GM23338 (cell line): ENCODE measurements around the gene RHEX. TPM values are rescaled to one million over a fixed set of nuclear protein-coding genes. Genes with fewer than 3 reads are reported as not detected.

Source experiments
- ATAC-seq: fragments of 200-7000 bp; cut with Tn5 transposase; 3 replicates; pipeline ENCODE4 v1.9.1; 2020
- DNase-seq: peaks from one replicate; pipeline ENCODE4 v3.0.0-alpha.2; 2015; ENCODE audit warnings: low spot score
- H2AFZ ChIP-seq: fragments of 200-600 bp; sonication (generic); 2 replicates; pipeline ENCODE4 v1.8.0; 2016; ENCODE audit warnings: antibody characterized with exemption, mild to moderate bottlenecking, moderate library complexity
- H3F3A ChIP-seq: fragments of 200-600 bp; sonication (generic); replicated peaks from 2 replicates; pipeline ENCODE4 v1.8.0; 2017; ENCODE audit warnings: antibody characterized with exemption, mixed run types, low read depth
- H3K27ac ChIP-seq: fragments of 200-600 bp; sonication (generic); 2 replicates; pipeline ENCODE4 v1.6.1; 2016; ENCODE audit warnings: low read depth
- H3K27me3 ChIP-seq: fragments of 200-600 bp; sonication (generic); 2 replicates; pipeline ENCODE4 v1.8.0; 2016; ENCODE audit warnings: mild to moderate bottlenecking, mixed run types, moderate library complexity; ENCODE audit not compliant: insufficient read depth
- H3K36me3 ChIP-seq: fragments of 200-600 bp; sonication (generic); 2 replicates; pipeline ENCODE4 v1.8.0; 2016; ENCODE audit warnings: mild to moderate bottlenecking; ENCODE audit not compliant: insufficient read depth
- H3K4me1 ChIP-seq: fragments of 200-600 bp; sonication (generic); 2 replicates; pipeline ENCODE4 v1.8.0; 2016; ENCODE audit warnings: mild to moderate bottlenecking, moderate library complexity; ENCODE audit not compliant: insufficient read depth
- H3K4me2 ChIP-seq: fragments of 200-600 bp; sonication (generic); 2 replicates; pipeline ENCODE4 v1.7.1; 2017; ENCODE audit warnings: mixed run types
- H3K4me3 ChIP-seq: fragments of 200-600 bp; sonication (generic); 2 replicates; pipeline ENCODE4 v1.6.1; 2016; ENCODE audit warnings: mixed run types
- H3K79me2 ChIP-seq: fragments of 200-600 bp; sonication (generic); replicated peaks from 2 replicates; pipeline ENCODE4 v1.8.0; 2017; ENCODE audit warnings: mild to moderate bottlenecking; ENCODE audit not compliant: insufficient read depth
- H3K9me2 ChIP-seq: fragments of 200-600 bp; sonication (generic); 2 replicates; pipeline ENCODE4 v1.8.0; 2017; ENCODE audit not compliant: insufficient read depth
- H4K20me1 ChIP-seq: fragments of 200-600 bp; sonication (generic); replicated peaks from 2 replicates; pipeline ENCODE4 v1.8.0; 2017; ENCODE audit warnings: mild to moderate bottlenecking; ENCODE audit not compliant: insufficient read depth
- H3K27ac Mint-ChIP-seq: 2 replicates; pipeline ENCODE4 v1.8.0; 2020; ENCODE audit warnings: inconsistent platforms, mild to moderate bottlenecking, moderate library complexity, mixed read lengths
- H3K27me3 Mint-ChIP-seq: 3 replicates; pipeline ENCODE4 v1.8.0; 2022; ENCODE audit warnings: low read depth, mild to moderate bottlenecking, moderate library complexity, mixed read lengths, inconsistent platforms; ENCODE audit not compliant: insufficient read depth, poor library complexity
- H3K36me3 Mint-ChIP-seq: 3 replicates; pipeline ENCODE4 v1.8.0; 2021; ENCODE audit warnings: low read depth, mild to moderate bottlenecking, inconsistent platforms, moderate library complexity, mixed read lengths
- H3K4me1 Mint-ChIP-seq: 3 replicates; pipeline ENCODE4 v1.8.0; 2020; ENCODE audit warnings: mild to moderate bottlenecking, inconsistent platforms, mixed read lengths
- H3K4me3 Mint-ChIP-seq: 3 replicates; pipeline ENCODE4 v1.8.0; 2021; ENCODE audit warnings: moderate library complexity, mild to moderate bottlenecking, inconsistent platforms, mixed read lengths
- H3K9me3 Mint-ChIP-seq: 3 replicates; pipeline ENCODE4 v1.8.0; 2020; ENCODE audit warnings: moderate library complexity, mild to moderate bottlenecking, inconsistent platforms, mixed read lengths
- CREB1 ChIP-seq: fragments of 250-450 bp; sonication (Bioruptor Pico); IDR thresholded peaks from 2 replicates; pipeline ENCODE4 v1.5.0; 2020; ENCODE audit warnings: low read depth, mild to moderate bottlenecking, moderate library complexity
- CTCF ChIP-seq, 2 experiments: fragments of 200-600 bp in 1 of 2; sonication (generic) in 1 of 2; conservative IDR thresholded peaks; 2 replicates each; pipeline versions ENCODE4 v1.5.1 to v1.6.1; 2016 to 2017; ENCODE audit warnings: antibody characterized with exemption in 2 of 2, low read depth in 2 of 2, mild to moderate bottlenecking in 2 of 2, moderate library complexity in 1 of 2
- ETS1 ChIP-seq: IDR thresholded peaks from 2 replicates; pipeline ENCODE4 v1.6.1; 2016; ENCODE audit warnings: antibody characterized with exemption
- EZH2 ChIP-seq: fragments of 200-600 bp; sonication (generic); IDR thresholded peaks from one replicate; pipeline ENCODE4 v1.8.0; 2017; ENCODE audit warnings: antibody characterized with exemption, mild to moderate bottlenecking, low read depth; ENCODE audit not compliant: unreplicated experiment
- EZH2phosphoT487 ChIP-seq: fragments of 200-600 bp; sonication (generic); IDR thresholded peaks from one replicate; pipeline ENCODE4 v1.8.1; 2018; ENCODE audit warnings: antibody characterized with exemption; ENCODE audit not compliant: unreplicated experiment
- JUNB ChIP-seq: IDR thresholded peaks from one replicate; pipeline ENCODE4 v1.6.1; 2016; ENCODE audit warnings: antibody characterized with exemption; ENCODE audit not compliant: unreplicated experiment
- NANOG ChIP-seq: IDR thresholded peaks from 2 replicates; pipeline ENCODE4 v1.6.1; 2016; ENCODE audit warnings: antibody characterized with exemption, borderline replicate concordance
- POLR2AphosphoS5 ChIP-seq: IDR thresholded peaks from 2 replicates; pipeline ENCODE4 v1.6.1; 2016; ENCODE audit warnings: antibody characterized with exemption, low read depth
- REST ChIP-seq: IDR thresholded peaks from one replicate; pipeline ENCODE4 v1.6.1; 2018; ENCODE audit warnings: antibody characterized with exemption; ENCODE audit not compliant: unreplicated experiment
- STAT1 ChIP-seq: IDR thresholded peaks from one replicate; pipeline ENCODE4 v1.6.1; 2016; ENCODE audit warnings: antibody characterized with exemption; ENCODE audit not compliant: unreplicated experiment
- ZNF114 ChIP-seq: fragments of 250-450 bp; sonication (Bioruptor Pico); IDR thresholded peaks from 2 replicates; pipeline ENCODE4 v1.5.0; 2020; ENCODE audit warnings: mild to moderate bottlenecking, moderate library complexity
- ZNF331 ChIP-seq: fragments of 250-450 bp; sonication (Bioruptor Pico); IDR thresholded peaks from 2 replicates; pipeline ENCODE4 v1.5.0; 2020; ENCODE audit warnings: low read depth, mild to moderate bottlenecking, moderate library complexity
- ZNF462 ChIP-seq: fragments of 250-450 bp; sonication (Bioruptor Pico); IDR thresholded peaks from 2 replicates; pipeline ENCODE4 v1.5.0; 2020; ENCODE audit warnings: mild to moderate bottlenecking, moderate library complexity
- polyA plus RNA-seq: library from polyadenylated mRNA; unstranded; fragments of >200 nt; fragmentation: Nextera tagmentation; extraction: Ambion mirVana; gene quantifications from 2 replicates; pipeline ENCODE4 v1.2.1, GENCODE V29; 2016
- total RNA-seq: library from RNA; depleted of rRNA; stranded (reverse); fragments of >200 nt; shearing (Covaris generic); gene quantifications from 2 replicates; pipeline ENCODE4 v1.2.3, GENCODE V29; 2014

Gene RHEX
- total and polyA plus RNA-seq, 2 experiments from 2014 or later = not detected

GRCh38 chr1:206021626-206022365, 31.2 kb upstream of the RHEX start:
- Histone ChIP-seq H3K79me2 (no peaks in the 10 kb centered on the region), H2AFZ (no peak overlapping the region), H3K4me3 (no peak overlapping the region), H4K20me1 (no peaks in the 10 kb centered on the region), H3K4me2 (no peak overlapping the region), H3K27me3 (no peaks in the 10 kb centered on the region), H3K27ac (no peak overlapping the region), H3K9me2 (peaks cover 12% of the 10 kb centered on the region; the same call in 1 of the 2 replicates), H3K36me3 (no peaks in the 10 kb centered on the region), H3F3A (no peaks in the 10 kb centered on the region), H3K4me1 (peaks cover 7% of the 10 kb centered on the region; the same call in 1 of the 2 replicates)
- Mint-ChIP-seq H3K4me3 (no peak overlapping the region), H3K4me1 (peaks cover 3% of the 10 kb centered on the region; the same call in 2 of the 3 replicates), H3K9me3 (0 out of 3 replicates have a peak, but pooled peaks cover 5% of the 10 kb centered on the region), H3K27me3 (peaks cover 5% of the 10 kb centered on the region), H3K27ac (no peak overlapping the region), H3K36me3 (no peaks in the 10 kb centered on the region)
- ATAC-seq (no peak), DNase-seq (no peak)
- no peak for TF ChIP-seq NANOG
- no peak for TF ChIP-seq ZNF462 (CRISPR knock-in tag)
- TF ChIP-seq POLR2AphosphoS5 = no peak
- TF ChIP-seq ZNF331 (CRISPR knock-in tag) = no peak
- no peak for TF ChIP-seq EZH2
- TF ChIP-seq ZNF114 (CRISPR knock-in tag) = no peak
- TF ChIP-seq ETS1 = no peak
- TF ChIP-seq JUNB = no peak
- TF ChIP-seq REST = no peak
- TF ChIP-seq EZH2phosphoT487 = no peak
- TF ChIP-seq CREB1 (CRISPR knock-in tag) = no peak
- TF ChIP-seq CTCF (conservative IDR thresholded peaks at IDR 0.05; ENCODE audit: low read depth in 2 of 2) = no peak
- no peak for TF ChIP-seq STAT1
